Activated CD8-positive, alpha-beta memory T cell treated with anti-CD3 and anti-CD28 coated beads for 24 hours (primary cell): Measurements from ENCODE around the gene BARHL2.

Source experiments
- DNase-seq: peaks from one replicate; pipeline ENCODE4 v3.0.0-alpha.2; 2020

BARHL2 gene

DNA sequence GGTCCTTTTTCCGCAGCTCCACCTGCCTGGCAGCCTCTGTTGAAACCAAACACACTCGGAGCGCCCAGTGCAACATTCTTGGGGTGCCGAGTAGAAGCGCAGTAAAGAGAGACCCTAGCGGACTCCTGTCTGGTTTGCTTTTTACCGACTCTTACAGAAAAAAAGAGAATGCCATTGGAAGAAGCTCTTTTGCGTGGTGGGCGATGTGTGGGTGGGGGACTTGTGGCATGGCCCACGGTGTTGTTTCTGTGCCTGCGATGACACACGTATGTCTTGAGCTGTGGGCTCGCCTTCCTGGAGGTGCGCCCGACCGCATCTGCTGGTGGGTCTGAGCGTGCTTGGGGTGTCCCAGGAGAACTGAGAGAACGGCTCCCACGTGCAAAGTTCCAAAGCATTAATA is 7.3 kb upstream of the BARHL2 start:
- DNase-seq, result no peak

- no peak for DNase-seq
Measured at GRCh38 chr1:90723590-90724108, 6.5 kb upstream of the BARHL2 start.

GRCh38 chr1:90722874-90723589 is 5.9 kb upstream of the BARHL2 start:
- no peak for DNase-seq

DNA sequence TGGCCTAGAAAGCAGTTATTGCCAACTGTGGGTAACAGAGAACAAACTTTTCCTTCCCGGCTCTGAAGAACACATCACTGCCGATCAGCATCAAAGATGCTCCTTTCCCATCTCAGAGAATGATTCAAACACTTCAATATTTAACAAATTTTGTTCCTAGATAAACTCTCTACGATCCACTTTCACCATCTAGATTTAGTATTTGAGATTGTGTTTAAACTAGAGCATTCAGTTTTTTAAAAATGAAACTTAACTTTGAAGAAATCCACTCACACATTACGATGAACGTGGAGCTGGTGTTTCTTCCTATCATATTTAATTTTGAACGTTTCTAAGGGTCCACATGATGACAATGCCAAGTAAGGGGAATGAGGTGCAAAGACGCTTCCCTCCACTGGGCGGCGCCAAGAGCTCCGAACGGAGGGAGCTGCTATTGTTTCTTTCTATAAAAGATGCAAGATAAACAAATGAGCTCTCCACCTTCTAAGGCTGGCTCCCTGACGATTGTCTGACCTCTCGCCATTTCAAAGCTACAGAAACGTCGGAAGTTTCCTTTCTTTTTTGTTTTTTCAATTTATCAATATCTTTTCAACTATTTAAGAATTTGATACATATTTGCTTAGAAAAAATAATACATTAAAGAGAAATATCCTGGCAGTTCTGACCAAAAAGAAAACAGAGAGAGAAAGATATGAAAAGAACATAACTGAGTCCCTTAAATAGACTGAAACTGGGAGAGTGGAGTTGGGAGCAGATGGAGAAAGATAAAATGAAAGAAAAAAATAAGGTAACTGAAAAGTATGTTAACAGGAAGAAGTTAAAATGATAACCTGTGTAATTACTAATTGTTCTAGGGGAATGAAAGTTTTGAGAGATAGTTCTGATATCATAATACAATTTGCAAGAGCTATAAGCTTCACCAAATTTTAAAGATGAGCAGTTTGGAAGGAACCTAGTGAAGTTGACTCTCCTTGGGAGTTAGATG is 4.4 kb upstream of the BARHL2 start:
- DNase-seq, result no peak

DNA sequence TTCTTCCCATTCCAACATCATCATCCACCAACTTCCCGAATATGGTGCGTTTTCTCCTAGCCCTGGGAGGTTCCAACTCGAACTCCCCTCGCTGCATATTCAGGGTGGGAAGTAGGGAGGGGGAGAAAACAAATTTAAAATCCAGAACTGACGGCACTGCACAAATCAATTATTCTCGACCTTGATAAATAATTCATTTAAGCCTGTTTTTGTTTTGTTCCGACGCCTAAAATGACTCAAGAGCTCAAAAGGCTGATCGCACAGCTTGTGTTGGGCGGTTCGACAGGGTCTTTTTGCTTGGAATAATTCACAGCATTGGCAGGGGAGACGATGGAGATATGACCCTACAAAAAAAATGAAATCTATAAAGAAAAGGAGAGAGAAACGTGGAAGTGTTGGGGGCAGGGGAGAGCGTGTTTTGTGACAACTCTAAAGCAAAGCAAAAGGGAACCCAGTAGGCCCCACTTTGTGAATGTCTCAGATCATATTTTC is 3.1 kb upstream of the BARHL2 start:
- no peak for DNase-seq

- DNase-seq, result no peak
Measured at GRCh38 chr1:90719330-90720144, 2.4 kb upstream of the BARHL2 start.

- DNase-seq, result no peak
Measured at GRCh38 chr1:90718411-90719329, 1.6 kb upstream of the BARHL2 start.

- no peak for DNase-seq
Measured at GRCh38 chr1:90717665-90718410, 736 bp upstream of the BARHL2 start.

DNA sequence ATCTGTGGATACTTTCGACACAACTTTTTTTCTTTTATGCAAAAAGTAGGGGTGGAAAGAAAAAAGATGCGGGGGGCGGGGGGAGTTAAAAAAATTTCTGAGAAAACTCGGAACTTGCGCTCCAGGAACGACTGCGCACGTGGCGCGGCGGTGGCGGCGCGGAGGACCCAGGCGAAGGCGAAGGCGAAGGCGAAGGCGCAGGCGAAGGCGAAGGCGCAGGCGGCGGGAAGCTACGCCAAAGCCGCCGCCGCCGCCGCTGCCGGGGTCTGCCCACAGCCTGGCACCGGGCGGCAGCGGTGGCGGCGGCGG is 208 bp upstream of the BARHL2 start:
- no peak for DNase-seq

GRCh38 chr1:90716243-90716551 is 905 bp downstream of the BARHL2 start:
- no peak for DNase-seq

DNA sequence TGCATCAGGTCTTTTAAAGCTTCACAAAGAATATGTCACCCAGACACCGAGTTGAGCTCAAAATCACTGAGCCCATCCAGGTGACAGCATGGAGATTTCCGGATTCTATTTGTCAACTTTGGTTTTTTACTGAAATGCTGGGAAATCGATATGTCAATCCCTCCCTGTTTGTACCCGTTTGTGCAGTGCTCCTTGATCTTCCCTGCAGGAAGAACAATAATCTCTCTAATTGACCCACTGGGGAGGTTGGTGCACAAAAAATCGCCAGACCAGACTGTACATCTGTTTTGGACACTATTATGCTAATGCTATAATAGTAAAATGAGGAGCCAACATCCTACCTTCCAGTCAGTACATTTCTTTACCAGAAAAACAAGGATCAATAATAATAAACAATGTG is 1.8 kb downstream of the BARHL2 start:
- DNase-seq, result no peak

- no peak for DNase-seq
Measured at GRCh38 chr1:90714521-90714951, 2.6 kb downstream of the BARHL2 start.

- no peak for DNase-seq
Measured at GRCh38 chr1:90713741-90714509, 3.2 kb downstream of the BARHL2 start.

DNA sequence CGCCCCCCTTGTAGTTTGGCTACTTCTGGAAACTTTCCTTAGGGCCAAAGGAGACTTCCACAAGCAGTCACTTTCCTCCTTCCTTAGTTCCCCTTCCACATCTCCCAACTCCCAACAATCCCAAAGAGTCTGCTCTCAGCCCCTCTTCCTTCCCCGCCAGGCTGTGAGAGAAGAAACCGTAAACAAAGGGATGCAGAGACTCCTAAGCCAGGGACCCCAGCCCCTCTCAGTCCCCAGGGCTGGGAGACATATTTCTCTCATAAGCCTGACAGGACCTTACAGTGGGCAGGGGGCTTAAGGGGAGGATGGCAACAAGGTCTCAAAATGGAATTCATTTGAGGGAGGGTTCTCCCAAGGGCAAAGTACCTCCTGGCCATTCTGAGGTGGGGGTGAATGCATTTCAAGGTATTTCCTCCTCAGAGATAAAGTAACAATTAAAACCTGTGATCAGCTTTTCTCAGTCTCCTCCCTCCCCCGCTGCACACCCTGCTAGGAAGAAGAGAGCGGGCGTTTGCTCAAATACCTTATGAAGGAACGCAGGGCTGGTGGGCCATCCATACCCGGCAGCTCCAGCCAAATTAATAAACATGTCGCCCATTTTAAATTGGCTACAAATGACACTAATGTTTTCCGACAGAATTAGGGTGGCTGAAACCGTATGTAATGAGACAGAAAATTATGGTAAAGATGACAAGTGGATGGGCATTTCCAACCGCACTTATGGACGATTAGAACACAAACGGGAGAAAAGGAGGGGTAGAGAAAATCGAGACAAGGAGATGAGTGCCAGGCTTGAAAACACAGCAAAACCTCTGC is 4.0 kb downstream of the BARHL2 start:
- DNase-seq, result no peak

DNA sequence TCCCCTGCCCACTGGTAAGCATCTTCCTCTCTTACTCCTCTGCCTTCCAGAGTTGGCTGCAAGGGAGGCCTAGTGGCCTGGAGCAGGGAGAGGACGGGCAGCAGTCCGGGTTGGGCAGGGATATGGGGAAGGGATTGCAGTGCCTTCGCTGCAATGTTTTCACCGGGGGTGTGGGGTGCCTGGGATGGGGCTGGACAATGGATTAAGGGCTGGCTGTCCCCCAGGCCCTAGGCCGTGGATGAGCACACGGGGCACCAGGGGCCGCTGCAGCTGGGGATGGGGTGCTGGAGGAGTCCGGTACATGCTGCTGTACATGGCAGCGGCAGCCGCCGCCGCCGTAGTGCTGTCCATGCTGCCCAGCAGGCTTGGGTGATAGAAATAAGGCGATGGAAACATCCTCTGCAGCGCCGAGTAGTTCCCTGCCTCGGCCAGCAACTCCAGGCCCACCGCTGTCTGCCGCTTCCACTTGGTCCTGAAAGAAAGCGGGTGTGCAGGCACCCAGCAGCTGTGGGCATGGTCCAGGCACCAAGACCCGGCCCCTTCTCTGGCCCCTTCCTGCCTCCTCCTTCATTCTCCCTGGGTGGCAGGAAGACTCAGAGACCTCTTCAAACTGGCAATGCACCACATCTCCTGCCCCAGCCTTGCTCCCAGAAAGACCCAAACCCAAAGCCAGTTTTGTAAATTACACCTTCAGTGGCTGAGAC is 4.8 kb downstream of the BARHL2 start:
- DNase-seq, result no peak

GRCh38 chr1:90711696-90712095 is 5.4 kb downstream of the BARHL2 start:
- DNase-seq, result no peak

DNA sequence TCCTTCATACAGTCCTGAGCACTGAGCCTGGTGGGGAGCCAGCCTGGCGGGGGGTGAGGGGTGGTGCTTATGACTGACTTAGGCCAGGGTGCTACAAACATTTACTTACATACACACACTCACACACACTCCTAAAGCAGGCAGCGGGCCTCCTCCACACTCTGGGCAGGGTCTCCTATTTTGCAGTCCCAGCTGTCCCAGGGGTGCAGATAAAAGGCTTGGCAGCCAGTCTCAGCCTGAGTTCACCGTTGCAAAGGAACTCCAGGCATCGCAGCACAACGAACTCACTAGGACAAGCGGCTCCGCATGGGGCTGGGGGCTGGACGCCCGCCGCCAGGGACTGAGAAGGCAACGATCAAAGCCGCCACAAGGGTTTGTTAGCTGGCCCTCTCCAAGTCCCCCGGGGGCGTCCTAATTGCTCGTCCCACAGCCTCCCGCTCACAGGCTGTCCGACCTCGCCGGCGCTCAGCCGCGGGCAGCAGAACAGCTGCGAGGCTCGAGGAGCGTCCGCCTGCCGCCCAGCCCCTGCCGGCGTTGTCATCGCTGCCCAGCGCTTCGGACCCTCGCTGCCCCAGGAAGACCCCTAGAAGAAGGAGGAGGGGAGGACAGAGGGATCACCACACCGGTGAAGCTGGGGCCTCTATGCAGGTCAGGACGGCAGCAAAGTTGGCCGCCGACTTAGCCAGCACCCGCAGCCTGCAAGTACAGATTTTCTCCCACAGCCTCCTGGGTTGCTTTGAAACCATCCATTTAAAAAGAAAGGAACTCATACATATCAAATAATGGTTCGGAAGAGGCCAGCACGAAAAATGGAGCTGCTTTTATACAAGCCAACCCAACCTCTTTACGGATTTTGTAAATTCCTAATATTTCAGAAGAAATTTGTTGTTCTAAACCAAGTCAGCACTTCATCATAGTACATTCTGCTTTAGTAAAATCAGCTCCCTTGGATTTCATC is 6.2 kb downstream of the BARHL2 start:
- no peak for DNase-seq

DNA sequence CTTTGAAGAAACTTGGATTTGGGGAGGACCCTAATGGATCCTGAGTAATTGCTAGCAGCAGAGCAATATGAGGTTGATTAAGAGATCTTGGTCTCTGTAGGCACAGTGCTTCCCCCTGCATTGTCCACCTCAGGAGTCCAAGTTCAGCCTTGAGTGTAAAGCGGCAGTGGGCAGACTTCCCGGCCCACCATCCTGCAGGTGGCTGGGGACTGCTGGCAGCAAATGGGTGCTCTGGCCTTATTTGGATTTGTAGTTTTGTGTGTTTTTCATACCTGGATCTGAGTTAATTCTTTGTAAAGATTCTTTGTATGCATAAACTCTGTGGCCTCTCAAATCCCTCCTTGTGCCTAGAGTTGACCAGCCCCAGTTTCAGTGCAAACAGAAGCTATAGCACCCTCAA is 7.6 kb downstream of the BARHL2 start:
- no peak for DNase-seq
